NB4 (cell line): ENCODE data around the gene SIRT1.

ENCODE experiments used
- MAX ChIP-seq: IDR thresholded peaks from 2 replicates; pipeline ENCODE4 v1.6.1; 2011; ENCODE audit warnings: low read depth, low read length
- MYC ChIP-seq: IDR thresholded peaks from 2 replicates; pipeline ENCODE4 v1.6.1; 2011; ENCODE audit warnings: low read depth, low read length
- POLR2A ChIP-seq: IDR thresholded peaks from 2 replicates; pipeline ENCODE4 v1.6.1; 2011; ENCODE audit warnings: mild to moderate bottlenecking; ENCODE audit not compliant: insufficient read length; ENCODE audit errors: extremely low read depth
- TF ChIP-seq, protein P1 (sequence below): IDR thresholded peaks from one replicate; pipeline ENCODE4 v1.5.1; 2012; ENCODE audit warnings: low read depth, low read length

- TF ChIP-seq POLR2A = no peak
- TF ChIP-seq, protein P1, sequence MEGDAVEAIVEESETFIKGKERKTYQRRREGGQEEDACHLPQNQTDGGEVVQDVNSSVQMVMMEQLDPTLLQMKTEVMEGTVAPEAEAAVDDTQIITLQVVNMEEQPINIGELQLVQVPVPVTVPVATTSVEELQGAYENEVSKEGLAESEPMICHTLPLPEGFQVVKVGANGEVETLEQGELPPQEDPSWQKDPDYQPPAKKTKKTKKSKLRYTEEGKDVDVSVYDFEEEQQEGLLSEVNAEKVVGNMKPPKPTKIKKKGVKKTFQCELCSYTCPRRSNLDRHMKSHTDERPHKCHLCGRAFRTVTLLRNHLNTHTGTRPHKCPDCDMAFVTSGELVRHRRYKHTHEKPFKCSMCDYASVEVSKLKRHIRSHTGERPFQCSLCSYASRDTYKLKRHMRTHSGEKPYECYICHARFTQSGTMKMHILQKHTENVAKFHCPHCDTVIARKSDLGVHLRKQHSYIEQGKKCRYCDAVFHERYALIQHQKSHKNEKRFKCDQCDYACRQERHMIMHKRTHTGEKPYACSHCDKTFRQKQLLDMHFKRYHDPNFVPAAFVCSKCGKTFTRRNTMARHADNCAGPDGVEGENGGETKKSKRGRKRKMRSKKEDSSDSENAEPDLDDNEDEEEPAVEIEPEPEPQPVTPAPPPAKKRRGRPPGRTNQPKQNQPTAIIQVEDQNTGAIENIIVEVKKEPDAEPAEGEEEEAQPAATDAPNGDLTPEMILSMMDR = no peak
- no peak for TF ChIP-seq MAX
- no peak for TF ChIP-seq MYC
Observed at GRCh38 chr10:67926951-67927350, 42.5 kb downstream of the SIRT1 start.
